NCI-H2029 treated with DMSO at 0.1 percent for 48 hours (cell line): Measurements from ENCODE around the gene POGLUT2.

Experiments used
- DNase-seq: peaks from one replicate; lab custom pipeline; 2025; lab: John Stamatoyannopoulos, UW

POGLUT2 gene

GRCh38 chr13:102768909-102769308 is 29.9 kb downstream of the POGLUT2 start:
- DNase-seq: no peak

- DNase-seq: no peak
Observed at GRCh38 chr13:102763741-102764140, 35.0 kb downstream of the POGLUT2 start.

- no peak for DNase-seq
Observed at GRCh38 chr13:102761071-102761470, 37.7 kb downstream of the POGLUT2 start.

- DNase-seq: no peak
Observed at GRCh38 chr13:102758842-102759241, 39.9 kb downstream of the POGLUT2 start.

- no peak for DNase-seq
Observed at GRCh38 chr13:102757006-102757405, 41.8 kb downstream of the POGLUT2 start.

GRCh38 chr13:102751886-102752285 is 46.9 kb downstream of the POGLUT2 start:
- DNase-seq: no peak

GRCh38 chr13:102742506-102742905 is 56.3 kb downstream of the POGLUT2 start:
- DNase-seq: no peak

GRCh38 chr13:102742101-102742500 is 56.7 kb downstream of the POGLUT2 start:
- DNase-seq: no peak
